Sigmoid colon (tissue), 7 donors: ENCODE data around the gene TNPO1. TPM values are rescaled to one million over a fixed set of nuclear protein-coding genes. Genes with fewer than 3 reads are reported as not detected.

Experiments
- DNase-seq: peaks from one replicate; pipeline ENCODE4 v3.0.0-alpha.2; 2019
- H3K27ac ChIP-seq, 4 donors: fragments of 200-600 bp; sonication (generic); one replicate each; pipeline ENCODE4 v1.5.1; 2016 to 2019; ENCODE audit warnings: mild to moderate bottlenecking in 1 of 4
- H3K27me3 ChIP-seq, 3 donors: fragments of 200-600 bp; sonication (generic); one replicate each; pipeline ENCODE4 v1.5.1; 2019; ENCODE audit warnings: mild to moderate bottlenecking in 1 of 3
- H3K36me3 ChIP-seq, 4 donors: fragments of 200-600 bp; sonication (generic); one replicate each; pipeline ENCODE4 v1.5.1; 2016 to 2019
- H3K4me1 ChIP-seq, 4 donors: fragments of 200-600 bp; sonication (generic); one replicate each; pipeline ENCODE4 v1.5.1; 2017 to 2019
- H3K4me3 ChIP-seq, 4 donors: fragments of 200-600 bp; sonication (generic); one replicate each; pipeline ENCODE4 v1.5.1; 2017 to 2019; ENCODE audit warnings: mild to moderate bottlenecking in 2 of 4, moderate library complexity in 1 of 4
- H3K9me3 ChIP-seq, 4 donors: fragments of 200-600 bp in 3 of 4; sonication (generic) in 3 of 4; one replicate each; pipeline versions ENCODE4 v1.5.1 to v1.6.1; 2013 to 2019
- EP300 ChIP-seq, 4 donors: sonication (generic); formaldehyde crosslinking; IDR thresholded peaks; one replicate each; pipeline ENCODE4 v1.6.1; 2017; ENCODE audit warnings: antibody characterized with exemption in 4 of 4
- POLR2A ChIP-seq, 2 donors: fragments of 450-650 bp; IDR thresholded peaks; one replicate each; pipeline ENCODE4 v1.6.1; 2016; ENCODE audit warnings: antibody characterized with exemption in 2 of 2, mild to moderate bottlenecking in 2 of 2, moderate library complexity in 2 of 2
- POLR2AphosphoS5 ChIP-seq, 4 donors: sonication (generic); formaldehyde crosslinking; IDR thresholded peaks; one replicate each; pipeline ENCODE4 v1.6.1; 2017; ENCODE audit warnings: antibody characterized with exemption in 4 of 4
- WGBS, 2 donors: extraction: QIAGEN DNeasy Blood & Tissue Kit; methylation state at CpG; one replicate each; pipeline ENCODE4 v1.1.7; 2013; 5-methylcytosine and 5-hydroxymethylcytosine counted together
- intact Hi-C: fragments of 100-400 bp; cut with DNase I; formaldehyde crosslinking; loops from one replicate; pipeline ENCODE4 v1.15.1; 2023
- polyA plus RNA-seq, 3 donors: library from polyadenylated mRNA; stranded (reverse); fragments of 200-250 nt; gene quantifications; one replicate each; pipeline ENCODE4 v1.2.3, GENCODE V29; 2013
- total RNA-seq, 4 donors: library from RNA; depleted of rRNA; stranded (reverse); fragments of >200 nt; gene quantifications; one replicate each; pipeline ENCODE4 v1.1.0, GENCODE V29; 2016
- TF ChIP-seq, protein P1 (sequence below), 4 experiments: fragments of 450-650 bp in 3 of 4; fragments of 200-600 bp in 1 of 4; IDR thresholded peaks; one replicate each; pipeline ENCODE4 v1.5.1; 2016 to 2019; ENCODE audit warnings: antibody characterized with exemption in 4 of 4, mild to moderate bottlenecking in 3 of 4, moderate library complexity in 2 of 4
- donor health status: healthy with polysubstance abuse.
- donor health status: Bipolar disorder and iron deficiency.
- donor health status: healthy.

TNPO1 gene
- total and polyA plus RNA-seq, 7 donors: 18.6 to 145 (median 86.2) TPM

DNA sequence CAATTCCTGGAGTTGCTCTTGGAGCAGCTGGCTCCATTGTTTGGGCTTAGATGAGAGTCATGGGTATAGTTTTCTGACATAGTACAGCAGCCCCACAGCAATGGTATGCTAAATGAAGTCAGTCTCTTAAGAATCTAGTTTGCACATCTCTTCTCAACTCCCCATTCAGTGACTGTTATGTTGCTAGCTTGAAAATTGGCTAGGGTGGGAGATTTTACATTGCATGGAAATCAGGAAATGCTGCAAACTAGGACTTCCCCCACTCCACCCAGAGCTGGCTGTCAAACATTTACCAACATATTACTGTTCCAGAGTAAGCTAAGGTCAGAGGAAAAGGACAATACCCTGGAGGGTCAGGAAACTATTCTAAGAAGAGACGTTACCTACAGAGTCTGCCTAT is 121.7 kb downstream of the TNPO1 start:
- Histone ChIP-seq H3K27me3 (no peaks in the 10 kb centered on the region), H3K4me1 (peaks cover 0 to 30% (median 29%) of the 10 kb centered on the region in 4 donors), H3K9me3 (no peaks in the 10 kb centered on the region), H3K4me3 (no peak overlapping the region), H3K36me3 (no peaks in the 10 kb centered on the region), H3K27ac (peak overlapping the region in 2 of 4 donors; percentile 66 to 78)
- no peak for DNase-seq
- no peak for TF ChIP-seq EP300 (IDR thresholded peaks at IDR 0.05)
- TF ChIP-seq, protein P1, sequence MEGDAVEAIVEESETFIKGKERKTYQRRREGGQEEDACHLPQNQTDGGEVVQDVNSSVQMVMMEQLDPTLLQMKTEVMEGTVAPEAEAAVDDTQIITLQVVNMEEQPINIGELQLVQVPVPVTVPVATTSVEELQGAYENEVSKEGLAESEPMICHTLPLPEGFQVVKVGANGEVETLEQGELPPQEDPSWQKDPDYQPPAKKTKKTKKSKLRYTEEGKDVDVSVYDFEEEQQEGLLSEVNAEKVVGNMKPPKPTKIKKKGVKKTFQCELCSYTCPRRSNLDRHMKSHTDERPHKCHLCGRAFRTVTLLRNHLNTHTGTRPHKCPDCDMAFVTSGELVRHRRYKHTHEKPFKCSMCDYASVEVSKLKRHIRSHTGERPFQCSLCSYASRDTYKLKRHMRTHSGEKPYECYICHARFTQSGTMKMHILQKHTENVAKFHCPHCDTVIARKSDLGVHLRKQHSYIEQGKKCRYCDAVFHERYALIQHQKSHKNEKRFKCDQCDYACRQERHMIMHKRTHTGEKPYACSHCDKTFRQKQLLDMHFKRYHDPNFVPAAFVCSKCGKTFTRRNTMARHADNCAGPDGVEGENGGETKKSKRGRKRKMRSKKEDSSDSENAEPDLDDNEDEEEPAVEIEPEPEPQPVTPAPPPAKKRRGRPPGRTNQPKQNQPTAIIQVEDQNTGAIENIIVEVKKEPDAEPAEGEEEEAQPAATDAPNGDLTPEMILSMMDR (IDR thresholded peaks at IDR 0.05): no peak
- TF ChIP-seq POLR2A (IDR thresholded peaks at IDR 0.05): no peak
- no peak for TF ChIP-seq POLR2AphosphoS5 (IDR thresholded peaks at IDR 0.05)
- 12 to 39% methylated on average over 1 of the region's 1 CpG for WGBS, 2 donors
- intact Hi-C loops: no loop called here

DNA sequence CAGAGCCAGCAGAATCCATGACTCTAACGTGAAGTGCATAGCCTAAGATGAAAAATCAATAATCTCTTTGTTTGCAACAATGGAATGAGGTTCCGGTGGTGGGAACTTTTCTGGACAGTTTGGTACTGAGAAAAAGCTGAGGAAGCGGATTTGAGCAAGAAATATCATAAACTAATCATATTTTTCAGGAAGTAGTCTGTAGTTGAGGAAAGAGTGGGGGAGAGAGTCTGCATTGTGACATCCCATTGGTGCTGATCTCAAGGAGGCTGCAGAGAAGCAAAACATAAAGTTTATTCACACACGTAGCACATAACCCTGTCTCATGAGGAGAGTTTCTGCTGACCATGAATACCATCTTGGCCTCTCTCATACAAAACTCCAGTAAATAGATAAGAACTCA is 123.6 kb downstream of the TNPO1 start:
- H3K27me3 ChIP-seq: no peaks in the 10 kb centered on the region
- H3K4me3 ChIP-seq: no peak overlapping the region
- H3K36me3 ChIP-seq: no peaks in the 10 kb centered on the region
- no peaks in the 10 kb centered on the region for H3K9me3 ChIP-seq
- no peak for DNase-seq
- 64 to 70% methylated on average over 4 of the region's 4 CpGs for WGBS, 2 donors
- intact Hi-C loops: no loop called here
- no peak overlapping the region for H3K27ac ChIP-seq
- peaks cover 0 to 30% (median 29%) of the 10 kb centered on the region in 4 donors for H3K4me1 ChIP-seq
- TF ChIP-seq POLR2AphosphoS5 (IDR thresholded peaks at IDR 0.05) (peak in 1 of 4 donors; percentile 14), EP300 (IDR thresholded peaks at IDR 0.05) (no peak), POLR2A (IDR thresholded peaks at IDR 0.05) (no peak)

DNA sequence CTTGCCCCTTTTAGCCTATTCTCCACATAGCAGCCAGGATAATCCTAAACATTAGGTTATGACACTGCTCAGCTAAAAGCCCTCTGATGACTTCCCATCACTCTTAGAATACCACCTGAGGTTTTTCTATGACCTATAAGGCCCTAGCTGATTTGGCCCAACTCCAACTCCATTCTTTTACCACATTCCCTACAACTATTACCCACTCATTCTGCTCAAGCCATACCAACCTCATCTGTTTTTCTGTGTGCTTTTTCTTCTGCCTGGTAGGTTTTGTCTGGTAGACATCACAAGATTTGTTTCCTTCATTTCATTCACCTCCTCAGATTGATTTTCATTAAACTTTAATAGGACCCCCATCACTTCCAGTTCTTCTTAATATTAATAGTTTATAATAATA is 126.8 kb downstream of the TNPO1 start:
- no peaks in the 10 kb centered on the region for H3K27me3 ChIP-seq
- no peak overlapping the region for H3K27ac ChIP-seq
- intact Hi-C loops: no loop called here
- H3K4me3 ChIP-seq: no peak overlapping the region
- H3K36me3 ChIP-seq: no peaks in the 10 kb centered on the region
- no peak for TF ChIP-seq POLR2A (IDR thresholded peaks at IDR 0.05)
- TF ChIP-seq POLR2AphosphoS5 (IDR thresholded peaks at IDR 0.05): no peak
- TF ChIP-seq, protein P1 (IDR thresholded peaks at IDR 0.05): no peak
- no peak for TF ChIP-seq EP300 (IDR thresholded peaks at IDR 0.05)
- no peaks in the 10 kb centered on the region for H3K9me3 ChIP-seq
- no peak for DNase-seq
- peaks cover 0 to 7% (median 6%) of the 10 kb centered on the region in 4 donors for H3K4me1 ChIP-seq

DNA sequence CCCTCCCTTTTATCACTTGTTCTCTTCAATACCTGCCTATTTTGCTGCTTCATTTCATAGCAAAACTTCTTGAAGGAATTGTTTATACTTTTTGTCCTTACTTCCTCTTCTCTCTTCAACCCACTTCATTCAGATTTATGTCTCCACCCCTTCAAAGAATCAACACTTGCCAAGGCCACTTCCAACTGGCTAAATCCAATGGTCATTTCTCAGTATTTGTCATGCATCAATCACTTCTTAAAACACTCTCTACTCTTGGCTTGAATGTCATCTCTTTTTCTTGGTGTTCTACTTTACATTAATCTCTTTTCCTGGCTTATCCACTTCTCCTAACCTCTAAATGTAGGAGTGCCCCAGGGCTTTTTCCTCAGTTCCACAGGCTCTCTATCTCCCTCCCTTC is 131.0 kb downstream of the TNPO1 start:
- TF ChIP-seq POLR2AphosphoS5 (IDR thresholded peaks at IDR 0.05): no peak
- no peak for TF ChIP-seq EP300 (IDR thresholded peaks at IDR 0.05)
- TF ChIP-seq POLR2A (IDR thresholded peaks at IDR 0.05): no peak
- TF ChIP-seq, protein P1 (IDR thresholded peaks at IDR 0.05): no peak
- H3K4me1 ChIP-seq: no peaks in the 10 kb centered on the region
- H3K36me3 ChIP-seq: no peaks in the 10 kb centered on the region
- intact Hi-C loops: no loop called here
- H3K27ac ChIP-seq: no peak overlapping the region
- no peaks in the 10 kb centered on the region for H3K9me3 ChIP-seq
- H3K4me3 ChIP-seq: no peak overlapping the region
- no peaks in the 10 kb centered on the region for H3K27me3 ChIP-seq
- DNase-seq: no peak

DNA sequence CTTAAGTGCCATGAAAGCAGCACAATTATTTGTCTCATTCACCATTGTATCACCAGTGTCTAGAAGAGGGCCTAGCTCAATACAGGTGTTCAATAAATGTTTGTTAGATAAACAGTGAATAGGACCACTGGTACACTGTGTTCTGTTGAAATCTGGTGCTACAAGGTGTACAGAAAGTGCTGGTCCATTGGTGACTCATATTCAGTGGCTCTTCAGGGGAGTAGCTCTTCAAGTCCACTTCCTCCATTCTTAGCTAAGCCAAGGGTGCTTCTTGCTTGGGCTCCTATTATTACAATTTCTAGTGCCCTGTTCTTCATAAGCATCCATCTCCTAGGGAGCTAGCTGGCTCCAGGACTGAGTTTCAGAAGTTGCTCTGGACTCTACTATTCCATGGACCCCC is 133.0 kb downstream of the TNPO1 start:
- H3K36me3 ChIP-seq: no peaks in the 10 kb centered on the region
- intact Hi-C loops: no loop called here
- no peak overlapping the region for H3K27ac ChIP-seq
- TF ChIP-seq, protein P1 (IDR thresholded peaks at IDR 0.05): no peak
- TF ChIP-seq EP300 (IDR thresholded peaks at IDR 0.05) (no peak), POLR2AphosphoS5 (IDR thresholded peaks at IDR 0.05) (no peak), POLR2A (IDR thresholded peaks at IDR 0.05) (no peak)
- no peaks in the 10 kb centered on the region for H3K9me3 ChIP-seq
- no peaks in the 10 kb centered on the region for H3K27me3 ChIP-seq
- no peak overlapping the region for H3K4me3 ChIP-seq
- DNase-seq: no peak
- peaks cover 0 to 9% (median 1%) of the 10 kb centered on the region in 4 donors for H3K4me1 ChIP-seq
